Myometrial cell (primary cell): Measurements from ENCODE around the gene NNAT. TPM values are rescaled to one million over a fixed set of nuclear protein-coding genes. Genes with fewer than 3 reads are reported as not detected.

Source experiments
- total RNA-seq: library from RNA; depleted of rRNA; stranded (reverse); fragments of >200 nt; gene quantifications from 2 replicates; pipeline ENCODE4 v1.2.3, GENCODE V29; 2015

Gene NNAT, protein sequence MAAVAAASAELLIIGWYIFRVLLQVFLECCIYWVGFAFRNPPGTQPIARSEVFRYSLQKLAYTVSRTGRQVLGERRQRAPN
- total RNA-seq, result 4.6 and 7.3 TPM in 2 replicates

DNA sequence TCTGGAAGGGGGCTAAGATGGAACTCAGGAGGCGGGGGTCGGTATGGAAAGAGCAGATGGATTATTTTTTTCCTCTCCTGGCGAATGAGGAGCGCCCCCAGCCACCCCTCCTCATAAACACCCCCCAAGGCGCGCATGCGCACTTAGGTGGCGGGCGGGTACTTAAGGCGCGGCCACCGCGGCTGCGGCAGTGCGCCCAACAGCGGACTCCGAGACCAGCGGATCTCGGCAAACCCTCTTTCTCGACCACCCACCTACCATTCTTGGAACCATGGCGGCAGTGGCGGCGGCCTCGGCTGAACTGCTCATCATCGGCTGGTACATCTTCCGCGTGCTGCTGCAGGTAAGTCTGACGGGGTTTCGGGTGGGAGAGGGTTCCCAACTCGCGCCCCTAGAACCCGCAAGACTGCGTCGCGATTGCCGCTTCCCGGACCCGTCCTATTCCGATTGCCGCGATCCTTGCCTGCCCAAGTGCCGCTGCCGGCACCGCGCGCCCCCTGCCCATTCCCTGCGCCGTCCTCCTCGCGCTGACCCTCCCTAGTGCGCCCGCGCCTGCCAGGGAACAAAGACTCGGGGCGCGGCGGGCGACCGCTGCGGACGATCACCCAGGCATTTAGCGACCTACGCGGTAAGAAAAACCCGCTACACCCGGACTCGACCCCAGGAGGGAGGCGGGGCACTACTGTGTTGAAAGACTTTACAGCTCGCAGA is at the start of gene NNAT:
TSS of gene NNAT (plus strand) at position 190 of the 711 bp plus-strand sequence. CDS start at position 272, 82 bp downstream.

DNA sequence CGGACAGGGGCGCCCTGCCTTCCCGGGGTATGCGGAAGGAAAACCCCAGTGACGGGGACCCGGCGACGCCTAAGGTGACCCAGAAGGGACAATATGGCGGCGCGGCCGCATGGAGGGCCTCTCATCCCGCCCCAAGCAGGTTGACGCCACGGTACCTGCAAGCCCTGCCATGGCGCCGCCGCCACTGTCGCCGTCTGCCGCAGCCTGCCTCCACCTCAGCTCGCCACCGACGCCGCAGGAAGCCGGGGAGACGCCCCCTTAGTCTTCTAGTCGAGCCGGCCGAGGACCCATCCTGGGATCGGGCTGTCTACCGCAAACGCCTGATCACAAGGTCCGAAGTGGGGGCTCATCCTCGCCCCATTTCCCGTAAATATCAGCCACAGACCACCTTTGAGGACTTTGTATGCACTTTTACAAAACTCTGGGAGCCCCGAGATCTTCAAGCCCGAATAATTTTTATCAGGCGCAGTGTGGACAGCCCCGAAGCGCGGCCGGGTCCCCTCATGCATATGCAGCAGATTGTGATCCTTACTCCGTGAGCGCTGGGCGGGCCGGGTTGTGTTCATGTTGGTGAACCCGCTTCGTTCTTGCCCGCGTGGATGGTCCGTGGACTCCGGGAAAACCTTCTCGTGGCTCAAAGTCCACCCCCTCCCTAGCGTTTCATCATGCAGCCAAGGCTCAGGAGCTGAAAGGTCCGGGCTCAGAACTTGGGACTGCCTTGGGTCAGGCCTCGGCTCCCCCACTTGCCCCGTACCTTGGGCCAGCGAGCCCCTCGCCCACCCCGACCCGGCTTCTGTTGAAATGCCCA is 6.8 kb downstream of the NNAT start, which contains the start of gene BLCAP:
TSS of gene BLCAP (minus strand) at position 239 of the 808 bp plus-strand sequence. CDS start 8,702 bp downstream, outside the sequence.

Other genes starting within 250 kb of the NNAT start
- 33.1 and 33.2 TPM in 2 replicates for gene MANBAL, start 231.6 kb upstream of the NNAT start, total RNA-seq
- gene SRC, start 175.1 kb upstream of the NNAT start, total RNA-seq, result 11.9 and 18.7 TPM in 2 replicates
- gene BLCAP, start 6.6 kb downstream of the NNAT start, total RNA-seq, result 31.4 and 40.9 TPM in 2 replicates
- 29.1 and 40.1 TPM in 2 replicates for gene CTNNBL1, start 172.8 kb downstream of the NNAT start, total RNA-seq